Vagina (tissue), 2 donors: Measurements from ENCODE around the gene PDE9A.

Experiments
- CTCF ChIP-seq, 3 experiments: fragments of 450-650 bp in 2 of 3; fragments of 200-600 bp in 1 of 3; sonication (generic) in 1 of 3; IDR thresholded peaks; one replicate each; pipeline ENCODE4 v1.5.1; 2017 to 2019; ENCODE audit warnings: antibody characterized with exemption in 3 of 3, mild to moderate bottlenecking in 2 of 3, moderate library complexity in 2 of 3
- POLR2A ChIP-seq, 2 donors: fragments of 450-650 bp; IDR thresholded peaks; one replicate each; pipeline ENCODE4 v1.6.1; 2017; ENCODE audit warnings: antibody characterized with exemption in 2 of 2, mild to moderate bottlenecking in 2 of 2, moderate library complexity in 2 of 2
- POLR2AphosphoS5 ChIP-seq, 2 donors: sonication (generic); formaldehyde crosslinking; IDR thresholded peaks; one replicate each; pipeline ENCODE4 v1.9.0; 2017; ENCODE audit warnings: antibody characterized with exemption in 2 of 2, mild to moderate bottlenecking in 2 of 2, low read depth in 1 of 2; ENCODE audit not compliant: insufficient read depth in 1 of 2

DNA sequence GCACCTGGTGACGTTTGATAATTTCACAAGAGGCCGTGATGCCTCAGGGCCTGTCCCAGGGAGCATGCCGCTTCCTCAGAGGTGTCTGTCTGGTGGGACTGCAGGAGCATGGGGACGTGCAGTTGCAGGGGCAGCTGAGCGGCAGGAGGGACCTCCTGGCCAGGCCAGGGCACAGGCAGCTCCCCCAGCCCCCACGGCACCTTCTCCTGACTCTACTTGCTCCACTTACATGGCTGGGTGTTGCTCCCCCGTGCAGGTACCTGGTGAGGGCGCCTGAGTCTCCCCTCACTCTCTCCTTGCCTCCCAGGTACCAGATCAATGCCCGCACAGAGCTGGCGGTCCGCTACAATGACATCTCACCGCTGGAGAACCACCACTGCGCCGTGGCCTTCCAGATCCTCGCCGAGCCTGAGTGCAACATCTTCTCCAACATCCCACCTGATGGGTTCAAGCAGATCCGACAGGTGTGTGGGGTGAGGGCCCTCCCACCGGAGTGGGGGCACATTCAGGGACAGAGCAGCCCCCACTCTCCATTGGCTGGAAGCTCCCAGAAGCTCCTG lies 108.4 kb downstream of the PDE9A start:
- TF ChIP-seq CTCF (IDR thresholded peaks at IDR 0.05), result no peak
- no peak for TF ChIP-seq POLR2A (IDR thresholded peaks at IDR 0.05)
- no peak for TF ChIP-seq POLR2AphosphoS5 (IDR thresholded peaks at IDR 0.05; ENCODE audit: insufficient read depth in 1 of 2, low read depth in 1 of 2)
